ENCODE data around the gene HEYL. TPM values are rescaled to one million over a fixed set of nuclear protein-coding genes. Genes with fewer than 3 reads are reported as not detected.

HEYL gene
- total and polyA plus RNA-seq, 2 of the 8 experiments (the other 6 are each of a cell fraction or from before 2014, with no cell fraction given), result 1.8 to 3.1 TPM

DNA sequence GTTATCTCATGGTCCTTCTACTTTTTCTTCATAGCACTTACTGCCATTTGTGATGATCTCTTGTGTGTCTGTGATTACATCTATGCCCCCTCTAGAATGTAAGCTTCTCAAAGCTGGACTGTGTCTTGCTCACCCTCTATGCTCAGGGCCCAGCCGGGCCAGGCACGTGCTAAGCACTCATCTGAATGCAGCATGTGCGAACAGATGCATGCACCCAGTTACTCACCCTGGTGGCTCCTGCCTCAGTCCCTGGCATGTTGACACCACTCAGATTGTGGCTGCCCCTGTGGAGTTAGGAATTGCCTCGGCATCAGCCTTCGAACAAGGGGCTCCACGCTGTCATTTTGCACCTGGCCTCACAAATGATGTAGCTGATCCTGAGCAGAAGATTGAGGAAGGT, 43.3 kb downstream of the HEYL start:
- H3K9me3 ChIP-seq (ENCODE audit: insufficient read depth in 2 of 2, low read depth in 1 of 2, low read length in 1 of 2), result no peaks in the 10 kb centered on the region
- no peaks in the 10 kb centered on the region; a peak in 1 of 7 replicates for H3K4me1 ChIP-seq (replicated peaks in 1 of 4; ENCODE audit: control insufficient read depth in 3 of 4, insufficient read depth in 4 of 4, low read length in 3 of 4)
- no peak overlapping the region for H3K4ac ChIP-seq (replicated peaks; ENCODE audit: insufficient read length, low read depth, low read length)
- H3K27me3 ChIP-seq (replicated peaks in 1 of 4; ENCODE audit: control insufficient read depth in 3 of 4, extremely low read depth in 1 of 4, insufficient read depth in 3 of 4, low read length in 3 of 4), result peaks cover 0 to 8% (median 4%) of the 10 kb centered on the region in 4 experiments; a peak in 4 of 7 replicates
- no peak overlapping the region for H4K8ac ChIP-seq (ENCODE audit: extremely low read depth, insufficient read depth, low read length)
- no peak overlapping the region for H2BK5ac ChIP-seq (ENCODE audit: low read depth, low read length)
- H3K79me2 ChIP-seq (ENCODE audit: control insufficient read depth in 1 of 2, insufficient read depth in 2 of 2, low read length in 2 of 2), result no peaks in the 10 kb centered on the region
- no peaks in the 10 kb centered on the region for H3K36me3 ChIP-seq (ENCODE audit: control insufficient read depth in 2 of 4, insufficient read depth in 4 of 4, low read length in 3 of 4)
- TF ChIP-seq TAF7 (optimal IDR thresholded peaks at IDR 0.05; ENCODE audit: borderline replicate concordance, low read depth, low read length) (no peak), CEBPB (IDR thresholded peaks at IDR 0.05; ENCODE audit: low read depth, low read length) (no peak), BCL11A (IDR thresholded peaks at IDR 0.05; ENCODE audit: low read depth in 2 of 2, low read length in 2 of 2) (no peak), YY1 (IDR thresholded peaks at IDR 0.05; ENCODE audit: low read depth, low read length) (no peak), BACH1 (IDR thresholded peaks at IDR 0.05; ENCODE audit: low read length) (no peak), ZNF274 (IDR thresholded peaks at IDR 0.05; ENCODE audit: borderline replicate concordance, extremely low read depth, low read length) (no peak), CHD2 (IDR thresholded peaks at IDR 0.05; ENCODE audit: low read length) (no peak), KDM1A (IDR thresholded peaks at IDR 0.05; ENCODE audit: borderline replicate concordance, low read length) (no peak)
- H2BK20ac ChIP-seq (ENCODE audit: low read length), result no peak overlapping the region
- no peak overlapping the region for H2BK120ac ChIP-seq (replicated peaks; ENCODE audit: low read depth, low read length)
- H3K23me2 ChIP-seq (ENCODE audit: low read depth, low read length), result no peaks in the 10 kb centered on the region; the same call in 1 of the 2 replicates
- no peak overlapping the region for H2AK5ac ChIP-seq (ENCODE audit: low read depth, low read length)
- ChIA-PET POLR2A (ENCODE audit: partially characterized antibody) (interaction anchor here (1.1 to 1.4 kb wide), 2 partner anchors 13 to 21 kb away, joined by 3 to 4 read pairs; no protein-coding TSS in a partner anchor), CTCF (ENCODE audit: partially characterized antibody) (interaction anchor here (0.7 to 2.6 kb wide), 8 partner anchors 9 to 106 kb away, joined by 3 to 18 read pairs (median 5); no protein-coding TSS in a partner anchor)
- no peak overlapping the region for H3K4me3 ChIP-seq (ENCODE audit: extremely low read depth in 1 of 4, insufficient read depth in 2 of 4, low read depth in 3 of 4, low read length in 4 of 4)
- H3K4me2 ChIP-seq (ENCODE audit: insufficient read depth in 1 of 2, low read depth in 2 of 2, low read length in 2 of 2), result no peak overlapping the region
- no peak overlapping the region for H3K56ac ChIP-seq (replicated peaks; ENCODE audit: insufficient read length, low read depth, low read length)
- no peak for FAIRE-seq
- WGBS, 2 experiments (ENCODE audit: extremely low coverage in 1 of 2, insufficient coverage in 1 of 2, insufficient read length in 1 of 2, insufficient replicate concordance in 2 of 2, low coverage in 1 of 2, low lambda C conversion rate in 2 of 2, missing lambda C conversion rate in 1 of 2), result 88% methylated on average over 6 of the region's 6 CpGs; no CpG with 5 or more reads in 1 of the 2 experiments
- no peak overlapping the region for H3K14ac ChIP-seq (ENCODE audit: insufficient read length)
- DNase-seq (ENCODE audit: low read depth in 1 of 2, low spot score in 2 of 2), result no peak
- no peak overlapping the region for H4K91ac ChIP-seq (replicated peaks; ENCODE audit: insufficient read length, low read length)
- no peak overlapping the region for H2BK12ac ChIP-seq (ENCODE audit: low read depth, low read length)
- no peak overlapping the region for H3K9ac ChIP-seq (replicated peaks in 1 of 4; ENCODE audit: extremely low read depth in 1 of 4, low read depth in 3 of 4, low read length in 3 of 4)
- H4K5ac ChIP-seq (ENCODE audit: insufficient read length, low read depth, low read length), result no peak overlapping the region
- no peak overlapping the region for H3K23ac ChIP-seq (ENCODE audit: insufficient read length)
- H4K20me1 ChIP-seq (replicated peaks in 1 of 2; ENCODE audit: control insufficient read depth in 1 of 2, insufficient read depth in 2 of 2, low read length in 2 of 2), result no peaks in the 10 kb centered on the region
- H3K27ac ChIP-seq (ENCODE audit: low read depth, low read length), result no peak overlapping the region
- H2BK15ac ChIP-seq (ENCODE audit: low read length), result no peak overlapping the region
- H3K18ac ChIP-seq (ENCODE audit: extremely low read depth, low read length), result no peak overlapping the region
- H3K79me1 ChIP-seq (ENCODE audit: low read depth, low read length), result no peaks in the 10 kb centered on the region
- H2AFZ ChIP-seq (ENCODE audit: low read length), result no peak overlapping the region
